Parathyroid adenoma (tissue), 2 donors: ENCODE measurements around the gene RAD54L.

Experiments
- H2AFZ ChIP-seq: fragments of 300-600 bp; sonication (generic); one replicate; pipeline ENCODE4 v1.7.0; 2017; ENCODE audit warnings: antibody characterized with exemption, mild to moderate bottlenecking
- H3K27ac ChIP-seq: fragments of 300-600 bp; sonication (generic); one replicate; pipeline ENCODE4 v1.7.0; 2017
- H3K27me3 ChIP-seq: fragments of 300-600 bp; sonication (generic); one replicate; pipeline ENCODE4 v1.7.0; 2017; ENCODE audit warnings: low read length; ENCODE audit not compliant: control insufficient read depth, insufficient read depth
- H3K36me3 ChIP-seq: fragments of 300-600 bp; sonication (generic); one replicate; pipeline ENCODE4 v1.7.0; 2017; ENCODE audit warnings: low read length; ENCODE audit not compliant: control insufficient read depth, insufficient read depth
- H3K4me1 ChIP-seq: fragments of 300-600 bp; sonication (generic); one replicate; pipeline ENCODE4 v1.7.0; 2017; ENCODE audit warnings: control low read depth
- H3K4me2 ChIP-seq: fragments of 300-600 bp; sonication (generic); one replicate; pipeline ENCODE4 v1.7.0; 2017; ENCODE audit warnings: low read length
- H3K4me3 ChIP-seq: fragments of 300-600 bp; sonication (generic); one replicate; pipeline ENCODE4 v1.7.0; 2017; ENCODE audit warnings: low read depth, low read length
- H3K79me2 ChIP-seq: fragments of 300-600 bp; sonication (generic); one replicate; pipeline ENCODE4 v1.7.0; 2017; ENCODE audit warnings: control low read depth
- H3K9ac ChIP-seq: fragments of 300-600 bp; sonication (generic); one replicate; pipeline ENCODE4 v1.7.0; 2017; ENCODE audit warnings: mild to moderate bottlenecking
- H3K9me3 ChIP-seq: fragments of 300-600 bp; sonication (generic); one replicate; pipeline ENCODE4 v1.7.0; 2017; ENCODE audit warnings: low read length; ENCODE audit not compliant: control insufficient read depth
- CTCF ChIP-seq: fragments of 300-600 bp; sonication (generic); IDR thresholded peaks from one replicate; pipeline ENCODE4 v1.7.0; 2017; ENCODE audit warnings: antibody characterized with exemption, mild to moderate bottlenecking
- donor health status: primary hyperparathyroidism.

Gene RAD54L

GRCh38 chr1:46306159-46306530 lies 58.6 kb downstream of the RAD54L start:
- Histone ChIP-seq H2AFZ (no peak overlapping the region), H3K4me1 (peaks cover 2% of the 10 kb centered on the region), H3K79me2 (peaks cover 34% of the 10 kb centered on the region), H3K27me3 (no peaks in the 10 kb centered on the region), H3K4me3 (no peak overlapping the region), H3K4me2 (no peak overlapping the region), H3K36me3 (no peaks in the 10 kb centered on the region), H3K9ac (no peak overlapping the region), H3K27ac (no peak overlapping the region), H3K9me3 (no peaks in the 10 kb centered on the region)
- no peak for TF ChIP-seq CTCF

GRCh38 chr1:46309401-46310159 lies 62.0 kb downstream of the RAD54L start:
- Histone ChIP-seq H3K27me3 (no peaks in the 10 kb centered on the region), H3K4me3 (no peak overlapping the region), H3K79me2 (peaks cover 26% of the 10 kb centered on the region), H3K4me2 (no peak overlapping the region), H3K9me3 (no peaks in the 10 kb centered on the region), H2AFZ (no peak overlapping the region), H3K36me3 (no peaks in the 10 kb centered on the region), H3K9ac (no peak overlapping the region), H3K4me1 (no peaks in the 10 kb centered on the region), H3K27ac (no peak overlapping the region)
- TF ChIP-seq CTCF: no peak

GRCh38 chr1:46310321-46310720 lies 62.8 kb downstream of the RAD54L start:
- no peaks in the 10 kb centered on the region for H3K27me3 ChIP-seq
- no peak overlapping the region for H3K27ac ChIP-seq
- peaks cover 21% of the 10 kb centered on the region for H3K79me2 ChIP-seq
- no peak overlapping the region for H3K9ac ChIP-seq
- H2AFZ ChIP-seq: no peak overlapping the region
- no peak for TF ChIP-seq CTCF
- H3K9me3 ChIP-seq: no peaks in the 10 kb centered on the region
- H3K4me2 ChIP-seq: no peak overlapping the region
- no peak overlapping the region for H3K4me3 ChIP-seq
- H3K4me1 ChIP-seq: no peaks in the 10 kb centered on the region
- H3K36me3 ChIP-seq: no peaks in the 10 kb centered on the region

GRCh38 chr1:46315669-46316403 lies 68.3 kb downstream of the RAD54L start:
- Histone ChIP-seq H3K9me3 (no peaks in the 10 kb centered on the region), H3K36me3 (no peaks in the 10 kb centered on the region), H2AFZ (no peak overlapping the region), H3K4me3 (peak overlapping the region; percentile 38), H3K4me1 (no peaks in the 10 kb centered on the region), H3K27me3 (no peaks in the 10 kb centered on the region), H3K9ac (no peak overlapping the region), H3K4me2 (peak overlapping the region; percentile 40), H3K79me2 (no peaks in the 10 kb centered on the region), H3K27ac (peak overlapping the region; percentile 16)
- no peak for TF ChIP-seq CTCF
